HepG2 (cell line): ENCODE results near the gene C15orf62. TPM values are rescaled to one million over a fixed set of nuclear protein-coding genes. Genes with fewer than 3 reads are reported as not detected.

Experiments used
- ATF4 ChIP-seq, 2 experiments: fragments of 450-650 bp in 1 of 2; sonication (generic) in 1 of 2; formaldehyde crosslinking; IDR thresholded peaks; 2 replicates each; pipeline versions ENCODE4 v1.5.0 to v1.8.0; 2020 to 2022; ENCODE audit warnings: mild to moderate bottlenecking in 1 of 2, missing genetic modification reagents in 1 of 2
- FOXA1 ChIP-seq, 2 experiments: fragments of 450-650 bp in 1 of 2; sonication (generic) in 1 of 2; formaldehyde crosslinking in 1 of 2; IDR thresholded peaks; 2 replicates each; pipeline versions ENCODE4 v1.4.0 to v1.6.1; 2016 to 2020; ENCODE audit warnings: missing genetic modification reagents in 1 of 2
- HDAC1 ChIP-seq: sonication (generic); formaldehyde crosslinking; IDR thresholded peaks from 2 replicates; pipeline ENCODE4 v1.5.1; 2020; ENCODE audit warnings: mild to moderate bottlenecking, missing genetic modification reagents
- HNF1A ChIP-seq, 2 experiments: sonication (generic) in 1 of 2; formaldehyde crosslinking in 1 of 2; IDR thresholded peaks; 2 replicates each; pipeline versions ENCODE4 v1.4.0 to v1.6.1; 2016 to 2020; ENCODE audit warnings: borderline replicate concordance in 1 of 2, low read depth in 1 of 2, mild to moderate bottlenecking in 1 of 2, missing genetic modification reagents in 1 of 2
- HNRNPK ChIP-seq: fragments of 200-400 bp; formaldehyde crosslinking; IDR thresholded peaks from 2 replicates; pipeline ENCODE4 v1.6.1; 2018; ENCODE audit warnings: low read length, low read depth, moderate library complexity, mild to moderate bottlenecking; ENCODE audit not compliant: poor library complexity, severe bottlenecking
- HNRNPL ChIP-seq: fragments of 200-400 bp; formaldehyde crosslinking; IDR thresholded peaks from 2 replicates; pipeline ENCODE4 v1.6.1; 2017; ENCODE audit warnings: mild to moderate bottlenecking, low read depth, low read length
- NR0B2 ChIP-seq: sonication (generic); formaldehyde crosslinking; IDR thresholded peaks from 2 replicates; pipeline ENCODE4 v1.4.0; 2020; ENCODE audit warnings: mild to moderate bottlenecking, missing genetic modification reagents
- NR2F2 ChIP-seq: IDR thresholded peaks from 2 replicates; pipeline ENCODE4 v1.6.1; 2012; ENCODE audit warnings: low read depth, inconsistent platforms, borderline replicate concordance
- NR3C1 ChIP-seq: sonication (generic); formaldehyde crosslinking; IDR thresholded peaks from 2 replicates; pipeline ENCODE4 v1.4.0; 2020; ENCODE audit warnings: missing genetic modification reagents
- POLR2G ChIP-seq: fragments of 200-400 bp; formaldehyde crosslinking; IDR thresholded peaks from 2 replicates; pipeline ENCODE4 v1.6.1; 2018; ENCODE audit warnings: mild to moderate bottlenecking, low read depth, low read length, moderate library complexity
- SP2 ChIP-seq: sonication (generic); formaldehyde crosslinking; IDR thresholded peaks from 2 replicates; pipeline ENCODE4 v1.5.1; 2020; ENCODE audit warnings: mild to moderate bottlenecking, missing genetic modification reagents
- ZNF142 ChIP-seq: sonication (generic); formaldehyde crosslinking; IDR thresholded peaks from 2 replicates; pipeline ENCODE4 v1.4.0; 2020; ENCODE audit warnings: missing genetic modification reagents
- ZNF235 ChIP-seq: sonication (generic); formaldehyde crosslinking; IDR thresholded peaks from 2 replicates; pipeline ENCODE4 v1.8.1; 2023; ENCODE audit warnings: mild to moderate bottlenecking, missing genetic modification reagents, borderline replicate concordance
- ZNF431 ChIP-seq: sonication (generic); formaldehyde crosslinking; IDR thresholded peaks from 2 replicates; pipeline ENCODE4 v1.9.0; 2022; ENCODE audit warnings: missing genetic modification reagents, low read depth, mild to moderate bottlenecking, borderline replicate concordance
- ZNF451 ChIP-seq: sonication (generic); formaldehyde crosslinking; IDR thresholded peaks from 2 replicates; pipeline ENCODE4 v1.5.0; 2020; ENCODE audit warnings: mild to moderate bottlenecking, missing genetic modification reagents
- polyA plus RNA-seq, 8 experiments: library from polyadenylated mRNA; depleted of rRNA in 3 of 8; stranded (reverse) in 7 of 8; unstranded in 1 of 8; fragments of >200 nt; fragmentation: Illumina TruSeq in 4 of 8; extraction: Trizol in 4 of 8; gene quantifications; 2 replicates each; pipeline versions ENCODE4 v1.2.1 to v1.2.3, GENCODE V29; 2011 to 2016; ENCODE audit warnings: low read depth in 4 of 8, missing spikeins in 1 of 8, mixed read lengths in 1 of 8; ENCODE audit not compliant: insufficient read depth in 1 of 8
- total RNA-seq, 5 experiments: library from RNA; depleted of rRNA; stranded (reverse); fragments of >200 nt; fragmentation: Illumina TruSeq; extraction: Trizol; gene quantifications; 2 replicates each; pipeline ENCODE4 v1.2.3, GENCODE V29; 2016; ENCODE audit warnings: low read depth in 1 of 5

C15orf62 gene
- total and polyA plus RNA-seq, 2 of the 13 experiments (the other 11 are each of a cell fraction or from before 2014, with no cell fraction given): 0.51 to 1.1 TPM

- TF ChIP-seq HNF1A (IDR thresholded peaks at IDR 0.05; ENCODE audit: low read depth) (no peak), HNF1A (CRISPR knock-in tag; IDR thresholded peaks at IDR 0.05; ENCODE audit: borderline replicate concordance) (peak; percentile 41; the same call in 1 of the 2 replicates), ZNF451 (peak; percentile 88), ZNF431 (CRISPR knock-in tag) (0 out of 2 replicates have a peak, but pooled peaks have one; percentile 69), ZNF142 (CRISPR knock-in tag) (peak; percentile 66), ZNF235 (0 out of 2 replicates have a peak, but pooled peaks have one; percentile 77), NR0B2 (CRISPR knock-in tag) (peak; percentile 71), SP2 (CRISPR knock-in tag) (peak; percentile 52; the same call in 1 of the 2 replicates), POLR2G (peak; percentile 81), HNRNPL (peak; percentile 62; the same call in 1 of the 2 replicates), HDAC1 (CRISPR knock-in tag) (peak; percentile 76), ATF4 (CRISPR knock-in tag; IDR thresholded peaks at IDR 0.05) (no peak), NR2F2 (no peak), NR3C1 (CRISPR knock-in tag) (no peak), FOXA1 (IDR thresholded peaks at IDR 0.05) (no peak), FOXA1 (CRISPR knock-in tag; IDR thresholded peaks at IDR 0.05) (peak; percentile 28), HNRNPK (peak; percentile 45)
Measured at GRCh38 chr15:40763801-40764628, 5.8 kb upstream of the C15orf62 start, which contains the start of gene GCHFR (continued).
